HG03280 (cell line): ENCODE measurements around the gene RAB37.

ENCODE experiments used
- ATAC-seq: cut with Tn5 transposase; IDR thresholded peaks from one replicate; pipeline ENCODE4 v1.9.1; 2021; ENCODE audit warnings: mild to moderate bottlenecking, moderate library complexity; ENCODE audit not compliant: unreplicated experiment

Gene RAB37

DNA sequence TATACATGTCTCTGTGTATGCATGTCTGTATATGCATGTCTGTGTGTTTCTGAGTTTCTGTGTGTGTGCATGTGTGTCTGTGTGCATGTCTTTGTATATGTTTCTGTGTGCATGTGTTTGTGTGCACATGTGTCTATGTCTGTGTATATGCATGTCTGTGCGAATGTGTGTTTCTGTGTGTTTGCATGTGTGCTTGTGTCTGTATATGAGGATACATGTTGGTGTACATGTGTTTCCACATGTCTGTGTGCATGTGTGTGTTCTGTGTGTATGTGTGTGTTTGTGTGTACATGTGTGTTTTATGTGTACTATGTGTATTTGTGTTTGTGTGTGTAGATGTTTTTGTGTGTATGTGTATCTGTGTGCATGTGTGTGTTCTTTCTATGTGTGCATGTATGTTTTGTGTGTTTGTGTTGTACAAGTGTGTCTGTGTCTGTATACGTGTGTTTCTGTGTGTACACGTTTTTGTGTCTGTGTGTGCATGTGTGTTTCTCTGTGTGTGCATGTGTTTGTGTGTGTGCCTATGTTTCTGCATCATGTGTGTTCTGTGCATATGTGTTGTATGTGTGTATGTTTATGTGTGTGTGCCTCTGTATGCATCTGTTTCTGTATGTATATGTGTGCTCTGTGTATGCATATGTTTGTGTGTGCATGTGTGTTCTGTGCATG, 8.9 kb upstream of the RAB37 start:
- no peak for ATAC-seq

DNA sequence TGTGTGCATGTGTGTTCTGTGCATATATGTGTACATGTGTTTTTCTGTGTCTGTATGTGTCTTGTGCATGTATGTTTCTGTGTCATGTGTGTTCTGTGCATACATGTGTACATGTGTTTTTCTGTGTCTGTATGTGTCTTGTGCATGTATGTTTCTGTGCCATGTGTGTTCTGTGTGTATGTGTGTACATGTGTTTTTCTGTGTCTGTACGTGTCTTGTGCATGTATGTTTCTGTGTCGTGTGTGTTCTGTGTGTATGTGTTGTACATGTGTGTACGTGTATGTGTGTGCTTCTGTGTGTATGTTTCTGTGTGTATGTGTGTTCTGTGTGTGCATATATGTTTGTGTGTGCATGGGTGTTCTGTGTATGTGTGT, 8.4 kb upstream of the RAB37 start:
- no peak for ATAC-seq

DNA sequence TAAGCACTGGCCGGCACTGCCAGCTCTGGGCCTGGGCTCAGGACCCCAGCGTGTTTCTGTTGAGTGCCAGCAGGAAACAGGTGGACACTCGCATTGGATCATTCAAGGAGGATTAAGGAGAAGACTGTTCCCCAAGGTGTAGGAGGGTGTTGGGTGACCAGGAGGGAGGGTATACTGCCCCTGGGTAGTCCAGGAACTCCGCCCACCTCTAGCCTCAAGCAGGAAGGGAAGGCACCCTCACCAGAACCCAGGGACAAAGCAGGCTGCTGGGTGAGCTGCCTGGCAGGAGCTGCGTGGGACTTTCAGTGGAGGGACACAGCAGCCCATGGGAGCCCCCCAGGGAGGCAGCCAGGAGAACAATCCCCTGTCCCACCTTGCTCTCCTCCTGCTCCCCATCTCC, 7.7 kb upstream of the RAB37 start:
- no peak for ATAC-seq

DNA sequence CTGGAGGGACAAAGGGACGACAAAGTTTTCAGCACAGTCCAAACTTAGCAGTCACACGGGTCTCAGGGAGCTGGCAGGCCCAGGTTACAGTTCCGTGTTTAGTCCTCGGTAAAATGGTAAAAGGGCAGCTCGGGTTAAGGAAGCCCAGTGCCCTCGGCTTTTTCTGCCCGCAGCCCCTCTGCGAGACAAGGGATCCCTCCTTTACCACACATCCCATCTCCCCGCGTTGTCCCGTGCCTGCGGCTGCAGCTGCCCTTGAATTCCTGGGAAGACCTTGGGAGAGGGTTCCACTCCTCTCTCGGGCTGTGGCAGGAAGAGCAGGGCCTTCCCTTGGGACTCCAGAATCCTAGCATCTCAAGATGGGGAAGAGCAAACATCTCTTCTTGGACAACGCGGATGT, 7.2 kb upstream of the RAB37 start:
- no peak for ATAC-seq

DNA sequence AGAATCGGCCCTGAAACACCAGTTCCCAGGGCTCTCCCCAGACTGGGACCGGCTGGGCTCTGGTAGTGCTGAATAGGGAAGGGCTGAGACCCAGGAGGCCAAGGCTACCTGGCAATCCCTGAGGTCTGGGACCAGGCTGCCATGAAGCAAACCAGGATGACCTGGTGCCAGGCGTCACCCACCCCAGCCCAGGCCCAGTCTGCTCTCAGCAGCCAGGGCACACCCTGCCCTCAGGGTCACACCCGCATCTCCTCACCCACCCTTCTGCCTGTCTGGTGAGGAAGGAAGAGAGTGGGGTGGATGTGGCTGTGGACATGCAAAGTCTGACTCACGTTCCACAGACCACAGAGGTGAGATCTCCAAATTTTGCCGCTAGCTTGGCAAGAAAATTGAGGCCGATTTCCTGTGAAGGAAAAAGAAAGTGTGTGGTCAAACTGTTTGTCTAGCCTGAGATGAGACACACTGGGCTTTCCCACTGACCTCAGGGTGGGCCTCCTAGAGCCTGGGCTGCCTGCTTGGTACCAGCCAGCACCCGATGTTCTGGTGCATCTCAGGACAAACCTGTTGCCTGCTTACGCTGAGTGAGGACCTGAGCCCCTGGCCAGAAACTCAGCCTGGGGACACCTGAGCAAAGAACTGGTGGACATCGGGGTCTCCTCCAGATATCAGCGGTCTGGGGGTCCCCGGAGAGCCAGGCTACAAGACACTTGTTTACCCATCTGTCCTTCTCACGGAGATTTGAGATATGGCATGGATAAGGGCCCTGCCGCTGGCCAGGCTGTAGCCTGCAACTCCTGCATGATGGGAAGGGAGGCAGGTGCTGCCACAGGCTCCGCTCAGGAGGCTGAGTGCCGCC, 6.3 kb upstream of the RAB37 start:
- ATAC-seq = no peak

DNA sequence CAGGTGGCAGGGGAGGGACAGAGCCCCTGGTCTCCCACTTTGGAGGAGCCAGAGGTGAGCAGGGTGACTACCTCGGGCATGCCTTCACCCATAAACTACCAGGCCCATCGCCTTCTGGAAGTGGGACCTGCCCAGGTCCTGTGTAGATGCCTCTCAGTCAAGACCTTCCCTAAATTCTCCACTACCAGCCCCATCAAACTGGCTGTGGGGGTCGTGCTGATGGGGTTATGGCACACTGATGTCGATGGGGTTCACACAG, 5.8 kb upstream of the RAB37 start:
- ATAC-seq = no peak

DNA sequence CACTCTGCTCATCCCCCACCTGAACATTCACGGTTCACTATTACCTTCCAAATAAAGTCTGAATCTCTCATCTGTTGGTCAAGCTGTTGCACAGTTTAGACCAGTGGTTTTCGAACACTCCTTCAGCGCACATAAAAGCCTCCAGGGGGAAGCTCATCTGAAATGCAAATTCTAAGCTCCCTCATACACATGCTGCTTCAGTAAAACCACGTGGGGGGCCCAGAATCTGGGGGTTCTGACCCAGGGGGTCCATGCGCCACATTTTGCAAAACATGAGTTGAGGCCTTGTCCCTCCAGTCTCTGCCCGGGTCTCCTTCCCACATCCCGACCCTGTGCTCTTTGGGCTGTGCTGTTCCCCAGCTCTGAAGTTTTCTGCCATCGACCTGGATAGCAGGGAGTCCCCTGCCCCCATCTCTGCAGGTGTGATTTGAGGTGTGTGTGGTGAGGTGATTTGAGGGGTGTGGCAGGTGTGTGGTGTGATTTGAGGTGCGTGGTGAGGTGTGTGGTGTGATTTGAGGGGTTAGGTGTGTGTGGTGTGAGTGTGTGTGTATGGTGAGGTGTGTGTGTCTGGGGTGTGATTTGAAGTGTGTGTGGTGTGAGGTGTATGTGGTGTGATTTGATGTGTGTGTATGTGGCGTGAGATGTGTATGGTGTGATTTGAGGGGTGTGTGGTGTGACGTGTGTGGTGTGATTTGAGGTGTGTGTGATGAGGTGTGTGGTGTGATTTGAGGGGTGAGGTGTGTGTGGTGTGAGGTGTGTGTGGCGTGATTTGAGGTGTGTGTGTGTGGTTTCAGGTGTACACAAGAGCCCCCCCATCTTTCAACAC, 4.8 kb upstream of the RAB37 start:
- no peak for ATAC-seq

DNA sequence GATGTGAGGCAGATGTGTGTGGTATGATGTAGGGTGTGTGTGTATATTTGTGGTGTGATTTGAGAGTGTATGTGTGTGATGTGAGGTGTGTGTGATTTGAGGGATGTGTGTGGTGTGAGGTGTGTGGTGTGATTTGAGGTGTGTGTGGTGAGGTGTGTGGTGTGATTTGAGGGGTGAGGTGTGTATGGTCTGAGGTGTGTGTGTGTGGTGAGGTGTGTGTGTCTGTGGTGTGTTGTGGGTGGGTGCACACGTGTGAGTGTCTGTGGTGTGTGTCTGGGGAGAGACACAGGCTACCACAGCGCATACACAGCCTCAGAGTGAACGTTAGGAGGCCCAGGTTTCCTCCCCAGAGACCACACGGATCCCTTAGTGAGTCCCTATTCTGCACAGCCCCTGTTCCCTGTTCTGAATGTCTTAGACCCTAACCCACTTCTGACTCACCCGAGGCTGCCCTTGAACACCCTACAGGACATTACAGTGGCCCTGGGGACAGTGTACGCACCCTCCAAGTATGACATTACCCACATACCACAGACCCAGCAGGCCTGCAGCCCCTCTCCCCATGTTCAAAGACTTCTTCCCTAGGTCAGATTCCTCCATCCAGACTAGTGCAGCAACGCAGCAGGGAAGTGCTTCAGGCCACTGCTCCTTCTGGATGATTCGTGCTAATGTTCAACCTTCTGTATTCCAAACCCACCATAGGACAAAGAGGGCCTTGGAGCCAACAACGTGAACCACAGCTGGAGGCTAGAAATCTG, 3.5 kb upstream of the RAB37 start:
- ATAC-seq = no peak

DNA sequence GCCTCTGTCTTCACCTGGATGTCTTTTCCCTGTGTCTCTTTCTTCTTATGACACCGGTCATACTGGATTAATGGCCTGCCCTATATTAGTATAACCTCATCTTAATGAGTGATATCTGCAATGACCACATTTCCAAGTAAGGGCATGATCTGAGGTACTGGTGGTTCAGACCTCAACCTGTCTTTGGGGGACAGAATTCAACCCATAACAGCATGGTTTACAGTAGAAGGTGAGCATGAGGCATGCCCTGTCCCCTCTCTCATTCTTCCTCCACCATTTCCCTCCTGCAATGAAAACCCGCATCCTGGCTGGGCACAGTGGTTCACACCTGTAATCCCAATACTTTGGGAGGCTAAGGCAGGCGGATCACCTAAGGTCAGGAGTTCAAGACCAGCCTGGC, 2.8 kb upstream of the RAB37 start:
- ATAC-seq = no peak

DNA sequence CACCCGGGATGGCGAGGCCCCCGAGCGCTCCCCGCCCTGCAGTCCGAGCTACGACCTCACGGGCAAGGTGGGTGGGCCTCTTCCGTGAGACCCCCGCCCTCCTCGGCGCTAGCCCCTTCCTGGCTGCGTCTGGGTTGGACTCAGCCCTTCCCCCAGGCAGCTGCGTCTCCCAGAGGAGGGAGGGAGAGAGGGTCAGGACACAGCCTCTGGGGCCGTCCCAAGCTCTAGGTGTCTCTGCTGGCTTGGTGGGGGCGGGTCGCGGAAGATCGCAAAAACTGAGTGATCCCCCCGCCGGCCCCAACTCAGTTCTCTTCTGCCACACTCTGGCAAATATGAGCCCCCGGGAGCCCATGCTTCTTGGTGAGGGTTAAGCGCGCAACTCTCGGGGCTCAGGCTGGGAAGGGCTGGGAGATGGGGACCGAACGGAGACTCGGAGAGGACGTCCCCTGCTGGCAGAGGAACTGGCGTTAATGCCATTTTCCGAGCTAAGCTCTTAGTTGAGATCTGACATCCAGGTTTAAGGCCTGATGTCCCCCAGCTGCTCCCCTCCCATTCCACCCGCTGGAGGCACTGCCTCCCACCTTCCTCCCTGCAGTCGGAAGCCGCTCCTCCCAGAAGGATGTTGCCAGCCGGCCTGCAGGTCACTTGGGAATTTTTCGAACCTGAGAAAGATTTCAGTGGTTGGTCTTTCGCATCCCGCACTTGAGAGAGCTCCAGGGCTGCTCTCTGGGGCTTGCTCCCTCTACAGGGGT, 419 bp downstream of the RAB37 start:
- ATAC-seq = no peak

DNA sequence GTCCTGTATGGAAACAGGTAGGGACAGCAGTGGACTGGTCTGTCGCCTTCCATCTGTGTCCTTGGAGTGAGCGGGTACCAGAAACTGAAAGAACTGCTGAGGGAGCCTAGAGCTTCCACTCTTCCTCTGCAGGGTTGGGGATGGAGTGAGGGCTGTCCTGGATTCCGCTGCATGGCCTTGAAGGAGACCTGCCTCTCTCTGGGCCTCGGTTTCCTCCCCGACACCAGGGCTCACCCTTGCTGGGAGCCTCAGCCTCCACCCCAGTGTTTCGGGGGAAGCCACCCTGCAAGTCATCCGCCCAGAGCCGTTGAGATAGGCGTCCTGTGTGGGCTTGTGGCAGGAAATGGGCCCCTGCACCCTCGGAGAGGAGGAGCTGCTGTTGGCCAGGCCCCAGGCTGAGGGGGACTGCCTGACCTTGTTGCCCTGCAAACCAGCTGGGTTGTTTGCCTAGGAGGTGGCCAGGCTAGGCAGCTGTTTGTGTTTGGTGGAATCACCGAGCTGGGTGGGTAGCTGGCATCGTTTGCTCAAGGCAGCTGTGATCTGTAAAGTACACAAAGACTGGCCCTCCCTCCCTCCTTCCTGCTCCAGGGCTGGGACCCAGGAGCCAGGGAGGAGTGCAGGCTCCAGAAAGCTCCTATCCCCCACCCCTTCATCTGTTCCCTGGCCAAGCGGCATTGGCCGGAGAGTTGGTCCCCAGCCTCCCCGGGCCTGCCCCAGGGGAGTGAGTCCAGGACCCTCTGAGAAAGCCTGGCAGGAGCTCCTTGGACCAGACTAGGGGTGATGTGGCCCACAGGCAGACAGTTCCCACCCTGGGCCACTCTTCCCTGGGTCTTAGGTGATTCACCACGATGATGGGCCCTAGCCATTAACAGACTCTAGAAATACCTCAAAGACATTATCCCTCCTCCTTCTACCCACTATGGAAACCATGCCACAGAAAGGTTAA, 1.3 kb downstream of the RAB37 start:
- ATAC-seq = peak; percentile 36

DNA sequence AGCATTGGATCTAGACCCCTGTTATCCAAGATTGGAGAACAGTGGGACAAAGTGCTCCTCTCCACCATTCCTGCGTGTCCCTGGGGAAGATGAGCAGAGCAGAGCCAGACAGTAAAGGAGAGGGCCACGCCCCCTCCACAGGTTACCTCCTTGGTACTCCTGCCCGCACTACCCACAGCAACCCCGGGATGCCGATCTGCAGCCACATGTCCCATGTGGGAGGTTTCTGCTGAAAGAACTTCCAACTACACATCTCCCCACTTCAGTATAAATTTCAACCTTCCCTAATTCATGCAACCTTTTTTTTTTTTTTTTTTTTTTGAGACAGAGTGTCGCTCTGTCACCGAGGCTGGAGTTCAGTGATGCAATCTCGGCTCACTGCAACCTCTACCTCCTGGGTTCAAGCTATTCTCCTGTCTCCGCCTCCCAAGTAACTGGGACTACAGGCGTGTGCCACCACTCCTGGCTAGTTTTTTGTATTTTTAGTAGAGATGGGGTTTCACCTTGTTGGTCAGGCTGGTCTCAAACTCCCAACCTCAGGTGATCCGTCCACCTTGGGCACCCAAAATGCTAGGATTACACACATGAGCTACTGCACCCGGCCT, 2.3 kb downstream of the RAB37 start:
- ATAC-seq = no peak

DNA sequence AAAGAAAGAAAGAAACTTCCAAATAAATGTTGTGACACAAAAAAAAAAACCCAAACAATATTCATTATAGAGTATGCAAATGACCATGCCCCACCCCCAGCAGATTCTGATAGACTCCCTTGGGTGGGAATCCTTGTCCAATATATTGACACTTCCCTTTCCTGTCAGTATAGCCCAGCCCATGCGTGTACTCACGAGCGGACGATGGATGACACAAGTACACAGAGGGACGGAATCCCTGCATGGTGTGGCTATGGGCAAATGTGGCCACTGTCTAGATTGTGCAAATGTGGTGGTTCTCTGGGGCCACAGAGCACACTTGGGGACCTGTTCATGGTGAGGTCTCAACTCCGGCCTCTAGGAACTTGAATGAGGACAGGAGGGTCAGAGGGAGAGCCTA, 3.1 kb downstream of the RAB37 start:
- ATAC-seq = no peak

DNA sequence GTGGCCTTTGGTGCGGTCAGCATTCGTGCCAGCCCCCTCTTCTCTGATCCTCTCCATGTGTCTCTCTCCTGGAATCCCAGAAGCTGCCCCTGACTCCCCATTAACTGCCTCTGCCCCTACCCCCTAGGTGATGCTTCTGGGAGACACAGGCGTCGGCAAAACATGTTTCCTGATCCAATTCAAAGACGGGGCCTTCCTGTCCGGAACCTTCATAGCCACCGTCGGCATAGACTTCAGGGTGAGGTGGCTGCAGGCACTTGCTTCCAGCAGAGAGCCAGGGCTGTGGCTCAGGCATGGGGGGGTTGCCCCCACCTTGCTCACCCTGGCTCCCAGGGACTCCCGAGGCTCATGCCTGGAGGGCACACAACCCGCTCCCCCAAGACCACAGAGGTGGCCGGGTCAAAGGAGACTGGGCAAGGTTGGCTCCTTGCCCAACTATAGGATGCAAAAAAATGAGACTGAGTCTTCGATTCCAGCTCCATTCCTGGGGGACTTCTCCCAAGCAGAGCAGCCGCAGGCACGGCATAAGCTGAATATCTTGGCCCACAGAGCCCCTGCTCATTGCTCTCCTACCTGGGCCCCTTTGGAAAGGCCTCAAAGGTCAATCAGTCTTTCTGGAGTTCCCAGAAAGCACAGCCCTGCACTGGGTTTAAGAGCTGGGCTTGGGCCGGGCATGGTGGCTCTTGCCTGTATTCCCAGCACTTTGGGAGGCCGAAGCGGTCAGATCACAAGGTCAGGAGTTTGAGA, 3.8 kb downstream of the RAB37 start:
- no peak for ATAC-seq

DNA sequence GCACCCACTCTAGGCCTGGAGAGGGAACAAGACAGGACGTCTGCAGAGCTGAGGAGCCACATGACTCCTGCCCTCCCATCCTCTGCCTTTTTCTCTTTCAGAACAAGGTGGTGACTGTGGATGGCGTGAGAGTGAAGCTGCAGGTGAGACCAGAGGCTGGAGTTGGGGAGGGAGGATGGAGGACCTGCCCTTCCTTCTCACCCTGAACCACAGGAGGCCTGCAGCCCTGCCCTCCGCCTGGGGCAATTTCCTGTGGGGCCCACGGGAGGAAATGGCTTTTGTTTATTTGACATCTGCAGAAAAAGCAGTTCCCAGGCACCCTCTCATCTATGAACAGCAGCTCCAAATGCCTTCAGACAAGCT, 5.1 kb downstream of the RAB37 start:
- ATAC-seq = no peak

DNA sequence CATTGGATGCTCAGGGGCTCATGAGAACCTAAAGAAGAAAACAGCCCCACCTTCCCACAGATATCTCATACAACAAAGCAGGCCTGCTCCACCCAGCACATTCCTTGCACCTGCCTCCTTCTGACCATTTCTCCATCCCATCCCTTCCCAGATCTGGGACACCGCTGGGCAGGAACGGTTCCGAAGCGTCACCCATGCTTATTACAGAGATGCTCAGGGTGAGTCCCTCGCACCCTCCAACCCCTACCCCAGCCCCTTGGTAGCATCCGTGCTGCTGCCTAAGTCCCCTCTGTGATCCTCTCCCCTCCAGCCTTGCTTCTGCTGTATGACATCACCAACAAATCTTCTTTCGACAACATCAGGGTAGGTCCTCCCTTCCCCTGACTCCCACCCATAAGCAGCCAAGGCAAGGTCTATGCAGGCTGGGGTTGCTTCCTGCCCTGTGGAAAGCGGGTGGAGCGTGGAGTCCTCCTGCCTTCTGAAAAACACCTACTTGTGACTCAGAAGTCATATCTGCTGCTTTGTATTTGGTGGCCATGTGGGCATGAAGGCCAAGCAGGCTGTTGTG, 6.0 kb downstream of the RAB37 start:
- no peak for ATAC-seq

DNA sequence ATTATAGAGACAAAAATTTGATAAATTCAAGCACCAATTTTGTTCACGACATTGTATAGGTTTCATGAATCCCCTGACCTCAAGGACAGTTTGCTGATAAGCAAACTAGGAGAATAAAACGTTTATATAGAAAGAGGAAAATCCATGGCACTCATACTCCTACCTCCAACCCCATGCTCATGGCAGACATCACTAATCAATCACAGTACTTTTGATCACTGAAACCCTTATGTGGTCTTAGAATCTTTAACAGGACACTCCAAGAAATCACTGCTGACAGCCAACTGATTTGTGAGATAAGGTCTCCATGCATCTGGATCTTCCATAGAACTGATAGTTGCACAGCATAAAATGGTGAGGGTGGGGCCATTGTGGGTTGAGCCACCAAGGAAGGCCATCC, 6.7 kb downstream of the RAB37 start:
- no peak for ATAC-seq

DNA sequence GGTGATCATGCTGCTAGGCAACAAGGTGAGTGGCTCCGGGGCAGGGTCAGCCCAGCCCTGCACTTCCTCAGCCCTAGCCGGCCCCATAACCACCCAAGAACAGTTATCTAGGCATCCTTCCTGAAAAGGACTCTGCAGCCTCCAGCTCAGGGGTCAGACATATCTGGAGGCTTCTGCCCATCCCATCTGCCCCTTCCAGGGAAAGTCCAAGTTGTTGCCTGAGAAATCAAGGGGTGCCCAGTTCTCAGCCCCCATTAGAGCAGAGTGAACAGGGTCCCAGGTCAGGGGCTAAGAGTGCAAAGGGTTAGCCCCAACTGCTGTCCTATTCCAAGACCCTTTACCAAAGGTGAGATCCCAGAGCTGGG, 7.3 kb downstream of the RAB37 start:
- ATAC-seq = no peak
